Measurements from ENCODE around the gene REG4.

DNA sequence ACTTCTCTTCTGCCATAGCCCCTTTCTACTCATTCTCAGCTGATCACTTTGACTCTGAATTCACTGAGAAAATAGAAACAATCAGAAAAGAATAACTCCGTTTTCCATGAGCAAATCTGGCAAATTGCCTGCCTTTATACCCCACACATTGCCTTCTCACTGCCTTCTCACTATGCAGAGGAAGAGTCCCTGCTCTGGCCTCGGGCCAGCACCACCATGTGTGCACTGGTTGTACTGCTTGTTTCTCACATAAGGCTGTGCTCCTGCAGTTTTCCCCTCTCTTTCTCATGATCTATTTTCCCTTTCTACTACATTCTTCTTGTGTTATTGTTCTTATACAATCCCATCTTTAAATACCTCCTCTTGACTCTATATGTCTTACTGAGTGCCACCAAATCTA lies 40.2 kb downstream of the REG4 start:
- no peak for TF ChIP-seq ZNF384 (IDR thresholded peaks at IDR 0.05)
- no peak for TF ChIP-seq LEF1 (IDR thresholded peaks at IDR 0.05; ENCODE audit: borderline replicate concordance)
- no peak for TF ChIP-seq ARNT (IDR thresholded peaks at IDR 0.05)
- TF ChIP-seq TARDBP (IDR thresholded peaks at IDR 0.05) = no peak
- TF ChIP-seq, protein P1, sequence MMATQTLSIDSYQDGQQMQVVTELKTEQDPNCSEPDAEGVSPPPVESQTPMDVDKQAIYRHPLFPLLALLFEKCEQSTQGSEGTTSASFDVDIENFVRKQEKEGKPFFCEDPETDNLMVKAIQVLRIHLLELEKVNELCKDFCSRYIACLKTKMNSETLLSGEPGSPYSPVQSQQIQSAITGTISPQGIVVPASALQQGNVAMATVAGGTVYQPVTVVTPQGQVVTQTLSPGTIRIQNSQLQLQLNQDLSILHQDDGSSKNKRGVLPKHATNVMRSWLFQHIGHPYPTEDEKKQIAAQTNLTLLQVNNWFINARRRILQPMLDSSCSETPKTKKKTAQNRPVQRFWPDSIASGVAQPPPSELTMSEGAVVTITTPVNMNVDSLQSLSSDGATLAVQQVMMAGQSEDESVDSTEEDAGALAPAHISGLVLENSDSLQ (IDR thresholded peaks at IDR 0.05) = no peak
- no peak for TF ChIP-seq SP1 (IDR thresholded peaks at IDR 0.05)
- no peak for TF ChIP-seq ELF4 (IDR thresholded peaks at IDR 0.05)
- TF ChIP-seq FOXA1 (IDR thresholded peaks at IDR 0.05) = no peak
- no peak for TF ChIP-seq HDGF (IDR thresholded peaks at IDR 0.05; ENCODE audit: borderline replicate concordance)
- TF ChIP-seq BHLHE40 (IDR thresholded peaks at IDR 0.05; ENCODE audit: borderline replicate concordance) = no peak
- no peak for TF ChIP-seq CTBP1 (IDR thresholded peaks at IDR 0.05; ENCODE audit: borderline replicate concordance)
- no peak for TF ChIP-seq FOXK2 (IDR thresholded peaks at IDR 0.05)
